Adrenal gland (tissue), 5 donors: ENCODE results near the gene SH3GL2.

Experiments used
- POLR2A ChIP-seq, 2 donors: fragments of 450-650 bp; IDR thresholded peaks; one replicate each; pipeline ENCODE4 v1.6.1; 2017; ENCODE audit warnings: antibody characterized with exemption in 2 of 2, mild to moderate bottlenecking in 2 of 2, moderate library complexity in 1 of 2
- TF ChIP-seq, protein P1 (sequence below), 6 experiments: fragments of 450-650 bp in 4 of 6; fragments of 200-600 bp in 2 of 6; sonication (generic) in 1 of 6; IDR thresholded peaks; 1 replicate in 5 of 6; 2 replicates in 1 of 6; pipeline versions ENCODE4 v1.5.1 to v1.8.0; 2016 to 2021; ENCODE audit warnings: antibody characterized with exemption in 6 of 6, mild to moderate bottlenecking in 2 of 6, moderate library complexity in 1 of 6
- donor health status: DM: no; HTN: no; CAD: no.

DNA sequence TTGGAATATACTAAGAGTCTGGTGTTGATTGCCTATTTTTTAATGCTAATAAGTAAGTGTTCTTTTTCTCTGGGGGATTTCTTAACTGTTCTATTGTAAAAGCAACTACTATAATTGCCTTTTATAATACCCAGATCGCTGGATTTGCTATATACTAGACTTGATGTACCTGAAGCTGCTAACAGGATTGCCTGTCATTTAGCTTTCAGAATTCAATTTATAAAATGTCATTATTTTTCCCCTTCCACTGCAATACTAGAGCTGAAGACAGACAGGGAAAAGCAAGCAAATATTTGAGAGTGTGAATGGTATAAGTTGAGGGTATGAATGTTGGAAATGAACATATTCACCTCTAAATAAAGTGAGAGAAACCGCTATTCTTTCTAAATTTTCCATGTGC, 115.5 kb downstream of the SH3GL2 start:
- TF ChIP-seq, protein P1, sequence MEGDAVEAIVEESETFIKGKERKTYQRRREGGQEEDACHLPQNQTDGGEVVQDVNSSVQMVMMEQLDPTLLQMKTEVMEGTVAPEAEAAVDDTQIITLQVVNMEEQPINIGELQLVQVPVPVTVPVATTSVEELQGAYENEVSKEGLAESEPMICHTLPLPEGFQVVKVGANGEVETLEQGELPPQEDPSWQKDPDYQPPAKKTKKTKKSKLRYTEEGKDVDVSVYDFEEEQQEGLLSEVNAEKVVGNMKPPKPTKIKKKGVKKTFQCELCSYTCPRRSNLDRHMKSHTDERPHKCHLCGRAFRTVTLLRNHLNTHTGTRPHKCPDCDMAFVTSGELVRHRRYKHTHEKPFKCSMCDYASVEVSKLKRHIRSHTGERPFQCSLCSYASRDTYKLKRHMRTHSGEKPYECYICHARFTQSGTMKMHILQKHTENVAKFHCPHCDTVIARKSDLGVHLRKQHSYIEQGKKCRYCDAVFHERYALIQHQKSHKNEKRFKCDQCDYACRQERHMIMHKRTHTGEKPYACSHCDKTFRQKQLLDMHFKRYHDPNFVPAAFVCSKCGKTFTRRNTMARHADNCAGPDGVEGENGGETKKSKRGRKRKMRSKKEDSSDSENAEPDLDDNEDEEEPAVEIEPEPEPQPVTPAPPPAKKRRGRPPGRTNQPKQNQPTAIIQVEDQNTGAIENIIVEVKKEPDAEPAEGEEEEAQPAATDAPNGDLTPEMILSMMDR (IDR thresholded peaks at IDR 0.05), result no peak
- no peak for TF ChIP-seq POLR2A (IDR thresholded peaks at IDR 0.05)
